Panc1 (cell line): ENCODE measurements around the gene AKAP6. TPM values are rescaled to one million over a fixed set of nuclear protein-coding genes. Genes with fewer than 3 reads are reported as not detected.

Source experiments
- ATAC-seq: fragments of 200-7000 bp; cut with Tn5 transposase; 2 replicates; pipeline ENCODE4 v1.9.1; 2020; ENCODE audit warnings: mild to moderate bottlenecking, moderate library complexity
- BruUV-seq: library from RNA; stranded (reverse); fragments of 400-500 nt; replicated peaks from 2 replicates; lab custom pipeline; 2021; lab: Mats Ljungman, UMichigan
- CTCF ChIA-PET: fragments of 300-600 bp; sonication (Branson Sonifier 250); formaldehyde crosslinking; loops from one replicate; lab custom pipeline; 2022; ENCODE audit warnings: antibody characterized with exemption; lab: Charles Lee
- POLR2A ChIA-PET: fragments of 300-600 bp; sonication (Branson Sonifier 250); formaldehyde crosslinking; loops from one replicate; lab custom pipeline; 2022; ENCODE audit warnings: antibody characterized with exemption; lab: Charles Lee
- DNase-seq: peaks from one replicate; pipeline ENCODE4 v3.0.0-alpha.2; 2010; ENCODE audit warnings: low read depth, low spot score
- H3K27ac ChIP-seq: 2 replicates; pipeline ENCODE4 v1.5.1; 2011; ENCODE audit warnings: mild to moderate bottlenecking, low read length, inconsistent platforms
- H3K27me3 ChIP-seq: fragments of 200-500 bp; sonication (Bioruptor generic); 2 replicates; pipeline ENCODE4 v1.6.0; 2014; ENCODE audit warnings: low read length, inconsistent platforms; ENCODE audit not compliant: control insufficient read depth, insufficient read depth
- H3K36me3 ChIP-seq: fragments of 200-500 bp; sonication (Bioruptor generic); 2 replicates; pipeline ENCODE4 v1.5.1; 2014; ENCODE audit warnings: inconsistent platforms, mild to moderate bottlenecking, low read length, moderate library complexity; ENCODE audit not compliant: control insufficient read depth, insufficient read depth
- H3K4me1 ChIP-seq: 2 replicates; pipeline ENCODE4 v1.5.1; 2011; ENCODE audit warnings: inconsistent platforms, mild to moderate bottlenecking, low read length, moderate library complexity; ENCODE audit not compliant: control insufficient read depth, insufficient read depth
- H3K4me3 ChIP-seq, 2 experiments: 2 replicates each; pipeline ENCODE4 v1.5.1; 2011 to 2012; ENCODE audit warnings: low read depth in 2 of 2, low read length in 2 of 2, mild to moderate bottlenecking in 2 of 2, inconsistent platforms in 1 of 2, moderate library complexity in 1 of 2
- H3K9me3 ChIP-seq: fragments of 200-500 bp; sonication (Bioruptor generic); 2 replicates; pipeline ENCODE4 v1.5.1; 2014; ENCODE audit warnings: low read depth, mild to moderate bottlenecking, inconsistent platforms, low read length, moderate library complexity; ENCODE audit not compliant: control insufficient read depth, insufficient read depth
- CTCF ChIP-seq: fragments of 450-650 bp; IDR thresholded peaks from 2 replicates; pipeline ENCODE4 v1.5.1; 2017; ENCODE audit warnings: mild to moderate bottlenecking
- POLR2AphosphoS5 ChIP-seq: IDR thresholded peaks from 2 replicates; pipeline ENCODE4 v1.6.1; 2012; ENCODE audit warnings: mild to moderate bottlenecking, low read depth, low read length, moderate library complexity
- REST ChIP-seq, 2 experiments: IDR thresholded peaks; 2 replicates each; pipeline ENCODE4 v1.6.1; 2011 to 2012; ENCODE audit warnings: low read depth in 2 of 2, control low read depth in 1 of 2, low read length in 1 of 2, mild to moderate bottlenecking in 1 of 2, moderate library complexity in 1 of 2; ENCODE audit not compliant: insufficient read depth in 1 of 2
- SIN3A ChIP-seq: IDR thresholded peaks from 2 replicates; pipeline ENCODE4 v1.6.1; 2012; ENCODE audit warnings: low read depth, mild to moderate bottlenecking, low read length, moderate library complexity, borderline replicate concordance; ENCODE audit not compliant: insufficient read depth
- TCF7L2 ChIP-seq: IDR thresholded peaks from 2 replicates; pipeline ENCODE4 v1.6.1; 2011; ENCODE audit warnings: mild to moderate bottlenecking, low read depth, low read length, inconsistent platforms
- in situ Hi-C: cut with HindIII; loops from 2 replicates; pipeline ENCODE4 v1.10.0; 2016; ENCODE audit warnings: low sequenced_read_pairs, low pct_unique_long_range_greater_than_20kb
- intact Hi-C: fragments of 100-400 bp; cut with micrococcal nuclease; formaldehyde crosslinking; loops from one replicate; pipeline ENCODE4 v1.10.0; 2022; ENCODE audit not compliant: unreplicated experiment
- total RNA-seq: library from RNA; stranded (reverse); gene quantifications from one replicate; pipeline ENCODE4 v1.2.1, GENCODE V29; 2021; ENCODE audit not compliant: unreplicated experiment

The AKAP6 gene
- total RNA-seq, 1 experiment from 2014 or later: 0.82 TPM

GRCh38 chr14:32809255-32809654 is 480.2 kb downstream of the AKAP6 start:
- no peaks in the 10 kb centered on the region for H3K9me3 ChIP-seq
- no peaks in the 10 kb centered on the region for H3K4me1 ChIP-seq
- ChIA-PET CTCF (no interaction called here), POLR2A (no interaction called here)
- no peak for ATAC-seq
- H3K27ac ChIP-seq: no peak overlapping the region
- in situ Hi-C loops (no loop called here), intact Hi-C loops (loop anchor here (10.0 kb wide), 1 partner anchor 536 kb away; no protein-coding TSS in a partner anchor)
- BruUV-seq: no TSS peak
- no peaks in the 10 kb centered on the region for H3K36me3 ChIP-seq
- no peaks in the 10 kb centered on the region for H3K27me3 ChIP-seq
- H3K4me3 ChIP-seq: no peak overlapping the region
- TF ChIP-seq POLR2AphosphoS5 (no peak), REST (IDR thresholded peaks at IDR 0.05; ENCODE audit: insufficient read depth in 1 of 2, low read depth in 2 of 2, low read length in 1 of 2) (no peak), TCF7L2 (no peak)
- DNase-seq: no peak

GRCh38 chr14:32813401-32813800 is 484.3 kb downstream of the AKAP6 start:
- no peak for DNase-seq
- H3K36me3 ChIP-seq: no peaks in the 10 kb centered on the region
- H3K27me3 ChIP-seq: no peaks in the 10 kb centered on the region
- H3K4me1 ChIP-seq: no peaks in the 10 kb centered on the region
- in situ Hi-C loops (no loop called here), intact Hi-C loops (no loop called here)
- H3K9me3 ChIP-seq: no peaks in the 10 kb centered on the region
- no TSS peak for BruUV-seq
- H3K4me3 ChIP-seq: no peak overlapping the region
- TF ChIP-seq SIN3A (no peak), TCF7L2 (no peak), POLR2AphosphoS5 (no peak)
- ChIA-PET POLR2A (no interaction called here), CTCF (no interaction called here)
- no peak for ATAC-seq
- no peak overlapping the region for H3K27ac ChIP-seq

GRCh38 chr14:32814721-32815120 is 485.6 kb downstream of the AKAP6 start:
- Histone ChIP-seq H3K9me3 (no peaks in the 10 kb centered on the region), H3K4me3 (no peak overlapping the region), H3K27ac (no peak overlapping the region), H3K4me1 (no peaks in the 10 kb centered on the region), H3K36me3 (no peaks in the 10 kb centered on the region), H3K27me3 (no peaks in the 10 kb centered on the region)
- DNase-seq: no peak
- no peak for TF ChIP-seq TCF7L2
- TF ChIP-seq SIN3A: no peak
- no peak for TF ChIP-seq POLR2AphosphoS5
- TF ChIP-seq REST (IDR thresholded peaks at IDR 0.05; ENCODE audit: insufficient read depth in 1 of 2, low read depth in 2 of 2, low read length in 1 of 2): no peak
- TF ChIP-seq CTCF: no peak
- ATAC-seq: no peak
- no TSS peak for BruUV-seq
- ChIA-PET CTCF (no interaction called here), POLR2A (no interaction called here)
- intact Hi-C loops (no loop called here), in situ Hi-C loops (no loop called here)
